OCI-M1 (cell line): Measurements from ENCODE around the gene SUMO3.
"Not testable (repeated sequence)": the region's sequence is repeated elsewhere in the genome, so short reads cannot be mapped to it uniquely, and the experiment has no call there.

ENCODE experiments used
- DNase-seq: peaks from one replicate; lab custom pipeline; 2025; lab: John Stamatoyannopoulos, UW

The SUMO3 gene

GRCh38 chr21:44846485-44847260 lies 28.8 kb upstream of the SUMO3 start:
- DNase-seq: peak; percentile 86

GRCh38 chr21:44846224-44846484 lies 28.3 kb upstream of the SUMO3 start:
- DNase-seq: no peak

- DNase-seq: peak; percentile 98
These were observed 27.8 kb upstream of the SUMO3 start for GRCh38 chr21:44845418-44846223.

- no peak for DNase-seq
These were observed 26.4 kb upstream of the SUMO3 start for GRCh38 chr21:44844256-44844655.

DNA sequence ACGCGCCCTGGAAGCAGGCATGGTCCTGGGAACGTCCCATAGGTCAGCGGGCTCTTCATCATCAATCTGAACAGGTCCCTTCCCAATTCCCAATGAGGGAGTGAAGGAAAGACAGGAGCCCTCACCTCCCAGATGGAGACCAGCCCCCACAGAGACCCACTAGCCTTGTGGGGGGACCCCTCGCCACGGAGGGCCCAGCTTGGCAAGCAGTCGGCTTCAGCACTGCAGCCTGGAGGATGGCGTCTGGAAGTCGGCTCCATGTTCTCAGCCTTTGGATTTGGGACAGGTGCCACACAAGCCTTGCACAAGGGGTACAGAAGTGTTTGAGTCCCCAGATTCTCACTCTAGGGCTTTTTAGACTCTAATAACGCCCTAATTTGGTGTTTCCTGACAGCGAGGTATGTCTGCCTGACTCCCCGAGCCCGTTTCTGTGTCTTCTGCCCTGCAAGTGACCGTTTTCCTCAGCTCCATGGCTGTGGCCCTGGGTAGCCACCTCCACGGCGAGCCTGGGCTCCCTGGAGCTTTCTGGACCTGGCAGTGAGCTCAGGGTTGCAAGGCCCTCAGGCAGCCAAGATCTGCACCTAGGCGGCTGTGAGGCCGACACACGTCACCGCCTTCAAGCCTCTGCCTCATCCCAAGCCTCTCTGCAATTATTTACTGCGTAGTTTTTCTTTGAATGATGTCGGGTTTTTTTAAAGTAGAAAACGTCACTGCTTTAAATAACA lies 25.0 kb upstream of the SUMO3 start:
- no peak for DNase-seq

DNA sequence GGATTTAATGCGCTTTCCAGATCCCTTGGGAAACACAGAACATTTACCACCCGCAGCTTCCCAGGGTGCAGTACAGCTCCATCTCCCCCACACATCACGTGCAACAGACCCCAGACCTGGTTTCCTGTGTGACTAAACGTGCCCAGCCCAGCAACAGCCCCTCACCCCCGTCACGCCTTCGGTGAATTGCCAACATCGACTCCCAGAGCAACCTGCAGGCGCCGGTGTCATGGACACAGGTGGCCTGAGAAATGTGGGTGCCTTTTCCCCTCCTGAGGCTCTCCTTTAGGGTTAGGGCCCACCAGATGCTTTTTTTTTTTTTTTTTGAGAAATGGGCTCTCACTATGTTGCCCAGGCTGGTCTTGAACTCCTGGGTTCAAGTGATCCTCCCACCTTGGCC lies 24.2 kb upstream of the SUMO3 start:
- no peak for DNase-seq

DNA sequence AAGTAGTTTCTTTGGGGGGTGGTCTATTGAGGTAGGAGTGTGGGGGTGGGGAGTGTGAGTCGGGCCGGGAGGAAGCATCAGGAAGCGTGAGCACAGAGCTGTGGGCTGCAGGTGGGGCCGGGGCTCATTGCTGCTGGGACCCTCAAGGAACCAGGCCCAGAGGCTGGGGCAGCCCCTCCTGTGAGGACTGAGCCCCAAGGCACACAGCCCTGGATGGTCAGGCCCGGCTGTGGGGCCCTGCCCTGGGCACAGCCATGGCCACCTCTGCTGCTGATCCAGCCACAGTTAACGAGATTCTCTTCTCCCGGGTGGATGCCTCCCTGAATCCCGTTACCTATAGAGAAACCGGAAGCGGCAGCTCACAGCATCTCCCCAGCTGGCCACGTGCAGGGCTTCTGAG lies 22.9 kb upstream of the SUMO3 start:
- DNase-seq: no peak

DNA sequence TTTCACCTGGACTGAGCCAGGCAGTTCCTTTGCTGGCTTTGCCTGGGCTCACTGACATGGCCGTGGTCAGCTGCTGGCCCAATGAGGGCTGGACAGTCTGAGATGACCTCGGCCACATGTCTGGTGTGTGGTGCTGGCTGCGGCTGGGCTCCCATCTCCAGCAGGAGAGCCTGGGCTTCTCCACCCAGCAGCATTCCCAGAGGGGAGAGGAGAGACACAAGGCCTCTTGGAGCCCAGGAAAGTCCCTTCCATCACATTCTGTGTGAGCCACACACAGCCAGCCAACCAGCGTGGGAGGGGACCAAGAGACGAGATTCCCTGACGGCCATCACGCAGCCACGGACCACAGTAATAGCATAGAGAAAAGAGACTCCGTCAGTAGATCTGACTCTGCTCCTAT lies 21.1 kb upstream of the SUMO3 start:
- no peak for DNase-seq

- no peak for DNase-seq
These were observed 20.4 kb upstream of the SUMO3 start for GRCh38 chr21:44838039-44838895.

DNA sequence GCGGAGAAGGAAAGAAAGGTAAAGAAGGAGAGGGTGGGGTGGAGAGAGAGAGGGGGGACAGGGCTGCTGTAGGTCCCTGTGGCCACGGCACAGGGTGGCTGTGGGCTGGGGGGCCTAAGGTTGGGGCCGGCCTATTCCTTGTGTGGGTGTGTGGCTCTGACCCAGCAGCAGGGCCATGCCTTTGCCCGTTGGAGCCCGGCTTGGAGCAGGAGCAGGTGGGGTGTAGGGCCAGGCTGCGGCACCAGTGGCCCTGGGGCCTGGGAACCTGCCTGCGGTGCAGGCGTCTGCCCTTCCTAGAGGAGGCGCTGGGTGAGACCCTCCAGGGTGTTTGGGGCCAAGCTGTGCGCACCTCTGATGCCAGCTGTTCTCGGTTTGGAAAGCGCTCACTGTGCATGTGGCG lies 19.7 kb upstream of the SUMO3 start:
- no peak for DNase-seq

GRCh38 chr21:44836666-44837471 lies 19.0 kb upstream of the SUMO3 start:
- DNase-seq: peak; percentile 88

DNA sequence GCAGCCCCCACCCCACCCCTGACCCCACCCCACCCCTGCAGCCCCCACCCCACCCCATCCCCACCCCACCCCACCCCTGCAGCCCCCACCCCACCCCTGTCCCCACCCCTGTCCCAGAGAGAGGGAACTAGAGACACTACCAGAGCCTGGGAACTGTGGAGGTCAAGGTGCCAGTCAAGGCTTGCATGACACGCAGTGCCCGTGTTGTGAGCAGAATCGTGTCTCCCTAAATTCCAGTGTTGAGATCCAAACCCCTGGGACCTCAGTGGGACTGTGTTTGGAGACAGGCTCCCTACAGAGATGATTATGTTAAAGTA lies 18.4 kb upstream of the SUMO3 start:
- no peak for DNase-seq

GRCh38 chr21:44835647-44835973 lies 17.7 kb upstream of the SUMO3 start:
- DNase-seq: no peak

GRCh38 chr21:44834951-44835646 lies 17.2 kb upstream of the SUMO3 start:
- DNase-seq: no peak

- DNase-seq: no peak
These were observed 16.5 kb upstream of the SUMO3 start for GRCh38 chr21:44834231-44834950.

GRCh38 chr21:44833663-44834062 lies 15.8 kb upstream of the SUMO3 start:
- DNase-seq: no peak

DNA sequence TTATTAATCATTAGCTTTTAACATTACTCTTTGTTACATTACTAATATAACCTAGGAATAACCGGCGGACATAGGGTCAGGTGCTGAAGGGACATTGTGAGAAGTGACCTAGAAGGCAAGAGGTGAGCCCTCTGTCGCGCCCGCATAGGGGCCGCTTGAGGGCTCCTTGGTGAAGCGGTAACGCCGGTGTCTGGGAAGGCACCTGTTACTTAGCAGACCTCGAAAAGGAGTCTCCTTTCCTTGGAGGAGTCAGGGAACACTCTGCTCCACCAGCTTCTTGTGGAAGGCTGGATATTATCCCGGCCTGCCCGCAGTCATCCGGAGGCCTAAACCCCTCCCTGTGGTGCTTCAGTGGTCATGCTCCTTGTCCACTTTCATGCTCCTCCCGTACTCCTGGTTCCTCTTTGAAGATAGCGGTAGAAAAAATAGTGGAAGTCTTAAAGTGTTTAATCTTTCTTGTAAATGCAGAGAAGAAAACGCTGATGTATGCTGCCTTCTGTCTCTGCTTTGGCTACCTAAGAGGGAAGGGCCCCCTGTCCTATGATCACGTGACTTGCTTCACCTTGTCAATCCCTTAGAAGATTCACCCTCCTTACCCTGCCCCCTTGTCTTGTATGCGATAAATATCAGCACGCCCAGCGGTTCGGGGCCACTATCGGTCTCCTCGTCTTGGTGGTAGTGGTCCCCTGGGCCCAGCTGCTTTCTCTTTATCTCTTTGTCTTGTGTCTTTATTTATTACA lies 14.8 kb upstream of the SUMO3 start:
- not testable (repeated sequence) for DNase-seq

GRCh38 chr21:44831227-44831860 lies 13.5 kb upstream of the SUMO3 start:
- peak; percentile 76 for DNase-seq

DNA sequence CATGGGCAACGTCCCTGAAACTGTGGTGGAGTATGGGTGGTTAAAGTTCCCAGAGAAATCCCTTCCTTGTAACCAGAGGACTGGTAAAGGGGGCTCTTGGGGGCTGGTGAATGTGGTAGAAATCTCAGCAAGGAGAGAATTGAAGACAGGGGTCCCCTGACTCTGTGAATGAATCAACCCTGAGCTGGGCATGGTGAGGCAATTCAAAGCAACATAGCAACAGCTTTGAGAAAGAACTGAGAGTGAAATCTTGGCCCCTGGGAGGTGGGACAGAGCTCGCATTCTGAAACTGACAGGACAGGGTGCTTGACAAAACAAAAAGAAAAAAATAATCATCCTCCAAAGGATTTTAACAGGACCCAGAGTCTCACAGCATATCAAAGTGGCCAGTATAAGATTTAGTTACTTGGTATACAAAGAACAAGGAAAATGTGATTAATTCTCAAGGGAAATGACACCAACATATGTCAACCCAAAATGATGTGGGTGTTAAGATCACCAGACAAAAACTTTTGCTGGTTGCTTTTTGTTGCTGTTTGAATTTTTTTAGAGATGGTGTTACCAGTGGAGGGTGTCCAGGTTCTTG lies 11.7 kb upstream of the SUMO3 start:
- DNase-seq: no peak
